Activated B cell treated with CpG ODN at 0.5 μM for 24 hours (primary cell): ENCODE data around the gene ASCL3. TPM values are rescaled to one million over a fixed set of nuclear protein-coding genes. Genes with fewer than 3 reads are reported as not detected.
"Not testable (repeated sequence)": the region's sequence is repeated elsewhere in the genome, so short reads cannot be mapped to it uniquely, and the experiment has no call there.

ENCODE experiments used
- ATAC-seq: fragments of 200-7000 bp; cut with Tn5 transposase; one replicate; pipeline ENCODE4 v1.10.0; 2021; ENCODE audit warnings: low read depth, mild to moderate bottlenecking, moderate library complexity
- CTCF ChIA-PET: fragments of 350-600 bp; sonication (Branson Sonifier 250); formaldehyde crosslinking; loops from one replicate; lab custom pipeline; 2021; ENCODE audit warnings: antibody characterized with exemption; lab: Charles Lee
- POLR2A ChIA-PET: fragments of 350-600 bp; sonication (Branson Sonifier 250); formaldehyde crosslinking; loops from one replicate; lab custom pipeline; 2021; ENCODE audit warnings: antibody characterized with exemption; lab: Charles Lee
- DNase-seq: peaks from one replicate; pipeline ENCODE4 v3.0.0; 2022
- H3K27ac Mint-ChIP-seq: one replicate; pipeline ENCODE4 v1.8.0; 2020; ENCODE audit warnings: mixed read lengths
- H3K27me3 Mint-ChIP-seq: one replicate; pipeline ENCODE4 v1.8.0; 2021; ENCODE audit warnings: mixed read lengths
- H3K36me3 Mint-ChIP-seq: one replicate; pipeline ENCODE4 v1.8.0; 2021; ENCODE audit warnings: low read depth, mixed read lengths
- H3K4me1 Mint-ChIP-seq: one replicate; pipeline ENCODE4 v1.8.0; 2021; ENCODE audit warnings: mixed read lengths
- H3K4me3 Mint-ChIP-seq: one replicate; pipeline ENCODE4 v1.8.0; 2020; ENCODE audit warnings: mild to moderate bottlenecking, mixed read lengths
- H3K9me3 Mint-ChIP-seq: one replicate; pipeline ENCODE4 v1.8.0; 2020; ENCODE audit warnings: mixed read lengths
- CTCF ChIP-seq: fragments of 200-600 bp; IDR thresholded peaks from one replicate; pipeline ENCODE4 v1.8.0; 2022; ENCODE audit warnings: antibody characterized with exemption, mild to moderate bottlenecking
- intact Hi-C: fragments of 100-400 bp; cut with micrococcal nuclease; formaldehyde crosslinking; loops from one replicate; pipeline ENCODE4 v1.15.1; 2024
- total RNA-seq: library from RNA; stranded (reverse); gene quantifications from 2 replicates; pipeline ENCODE4 v1.2.3, GENCODE V29; 2022

Gene ASCL3
- not detected in 2 replicates for total RNA-seq

- no peak for DNase-seq
- POLR2A ChIA-PET, result no interaction called here
- TF ChIP-seq CTCF, result no peak
- Mint-ChIP-seq H3K4me1 (no peaks in the 10 kb centered on the region), H3K9me3 (no peaks in the 10 kb centered on the region), H3K36me3 (peaks cover 10% of the 10 kb centered on the region), H3K27me3 (peaks cover 12% of the 10 kb centered on the region), H3K27ac (no peak within 1 kb of the TSS), H3K4me3 (no peak within 1 kb of the TSS)
- intact Hi-C loops, result no loop called here
- CTCF ChIA-PET, result no interaction called here
- no peak for ATAC-seq
Measured at GRCh38 chr11:8942518-8943066, at the start of gene ASCL3. TSS of gene ASCL3 (minus strand) at chr11:8943016. CDS start at chr11:8938161, 4,855 bp downstream.

GRCh38 chr11:8989453-8989852 is 46.6 kb upstream of the ASCL3 start:
- no peak for ATAC-seq
- no peaks in the 10 kb centered on the region for H3K36me3 Mint-ChIP-seq
- TF ChIP-seq CTCF, result no peak
- H3K4me1 Mint-ChIP-seq, result no peaks in the 10 kb centered on the region
- ChIA-PET CTCF (no interaction called here), POLR2A (no interaction called here)
- H3K9me3 Mint-ChIP-seq, result no peaks in the 10 kb centered on the region
- intact Hi-C loops, result no loop called here
- no peak overlapping the region for H3K27ac Mint-ChIP-seq
- peaks cover 13% of the 10 kb centered on the region for H3K27me3 Mint-ChIP-seq
- no peak for DNase-seq
- no peak overlapping the region for H3K4me3 Mint-ChIP-seq

- H3K4me3 Mint-ChIP-seq, result no peak overlapping the region
- no peak overlapping the region for H3K27ac Mint-ChIP-seq
- H3K27me3 Mint-ChIP-seq, result peaks cover 10% of the 10 kb centered on the region
- ChIA-PET POLR2A (no interaction called here), CTCF (no interaction called here)
- ATAC-seq (no peak), DNase-seq (no peak)
- TF ChIP-seq CTCF, result no peak
- H3K9me3 Mint-ChIP-seq, result no peaks in the 10 kb centered on the region
- H3K4me1 Mint-ChIP-seq, result no peaks in the 10 kb centered on the region
- H3K36me3 Mint-ChIP-seq, result no peaks in the 10 kb centered on the region
- intact Hi-C loops, result no loop called here
Measured at GRCh38 chr11:8988329-8989234, 45.8 kb upstream of the ASCL3 start.

- Mint-ChIP-seq H3K36me3 (no peaks in the 10 kb centered on the region), H3K27ac (no peak overlapping the region), H3K27me3 (peaks cover 10% of the 10 kb centered on the region), H3K9me3 (no peaks in the 10 kb centered on the region), H3K4me3 (no peak overlapping the region), H3K4me1 (no peaks in the 10 kb centered on the region)
- TF ChIP-seq CTCF, result no peak
- ATAC-seq (no peak), DNase-seq (no peak)
- ChIA-PET POLR2A (no interaction called here), CTCF (no interaction called here)
- intact Hi-C loops, result no loop called here
Measured at GRCh38 chr11:8987446-8987845, 44.6 kb upstream of the ASCL3 start.

GRCh38 chr11:8986772-8987171 is 44.0 kb upstream of the ASCL3 start:
- H3K27ac Mint-ChIP-seq, H3K4me1 Mint-ChIP-seq, H3K36me3 Mint-ChIP-seq, POLR2A ChIA-PET, CTCF ChIA-PET, H3K27me3 Mint-ChIP-seq, intact Hi-C loops, H3K9me3 Mint-ChIP-seq, DNase-seq, ATAC-seq, H3K4me3 Mint-ChIP-seq: not testable (repeated sequence)
